HepG2 (cell line): ENCODE results near the gene PIANP. TPM values are rescaled to one million over a fixed set of nuclear protein-coding genes. Genes with fewer than 3 reads are reported as not detected.

Experiments used
- BCL3 ChIP-seq: sonication (generic); formaldehyde crosslinking; IDR thresholded peaks from 2 replicates; pipeline ENCODE4 v1.5.1; 2020; ENCODE audit warnings: mild to moderate bottlenecking, missing genetic modification reagents, moderate library complexity
- KDM3A ChIP-seq: IDR thresholded peaks from 2 replicates; pipeline ENCODE4 v1.6.1; 2018; ENCODE audit warnings: low read depth, missing compliant biosample characterization
- MIER3 ChIP-seq: IDR thresholded peaks from 2 replicates; pipeline ENCODE4 v1.6.1; 2016; ENCODE audit warnings: missing compliant biosample characterization, borderline replicate concordance
- MYNN ChIP-seq: sonication (generic); formaldehyde crosslinking; IDR thresholded peaks from 2 replicates; pipeline ENCODE4 v1.4.0; 2020; ENCODE audit warnings: mild to moderate bottlenecking, low read depth, missing genetic modification reagents
- NR0B2 ChIP-seq: sonication (generic); formaldehyde crosslinking; IDR thresholded peaks from 2 replicates; pipeline ENCODE4 v1.4.0; 2020; ENCODE audit warnings: mild to moderate bottlenecking, missing genetic modification reagents
- PATZ1 ChIP-seq: sonication (generic); formaldehyde crosslinking; IDR thresholded peaks from 2 replicates; pipeline ENCODE4 v1.4.0; 2020; ENCODE audit warnings: missing genetic modification reagents
- ZBTB34 ChIP-seq: sonication (generic); formaldehyde crosslinking; IDR thresholded peaks from 2 replicates; pipeline ENCODE4 v1.8.0; 2022; ENCODE audit warnings: mild to moderate bottlenecking, missing genetic modification reagents
- ZNF207 ChIP-seq: fragments of 450-650 bp; IDR thresholded peaks from 2 replicates; pipeline ENCODE4 v1.6.1; 2016; ENCODE audit warnings: antibody characterized with exemption, borderline replicate concordance
- ZNF501 ChIP-seq: sonication (generic); formaldehyde crosslinking; IDR thresholded peaks from 2 replicates; pipeline ENCODE4 v1.5.1; 2020; ENCODE audit warnings: mild to moderate bottlenecking, moderate library complexity, missing genetic modification reagents
- polyA plus RNA-seq, 8 experiments: library from polyadenylated mRNA; depleted of rRNA in 3 of 8; stranded (reverse) in 7 of 8; unstranded in 1 of 8; fragments of >200 nt; fragmentation: Illumina TruSeq in 4 of 8; extraction: Trizol in 4 of 8; gene quantifications; 2 replicates each; pipeline versions ENCODE4 v1.2.1 to v1.2.3, GENCODE V29; 2011 to 2016; ENCODE audit warnings: low read depth in 4 of 8, missing spikeins in 1 of 8, mixed read lengths in 1 of 8; ENCODE audit not compliant: insufficient read depth in 1 of 8
- total RNA-seq, 5 experiments: library from RNA; depleted of rRNA; stranded (reverse); fragments of >200 nt; fragmentation: Illumina TruSeq; extraction: Trizol; gene quantifications; 2 replicates each; pipeline ENCODE4 v1.2.3, GENCODE V29; 2016; ENCODE audit warnings: low read depth in 1 of 5
- TF ChIP-seq, protein P1 (sequence below): sonication (generic); formaldehyde crosslinking; IDR thresholded peaks from 2 replicates; pipeline ENCODE4 v1.5.0; 2020; ENCODE audit warnings: mild to moderate bottlenecking, missing genetic modification reagents
- TF ChIP-seq, protein P2 (sequence below): sonication (generic); formaldehyde crosslinking; IDR thresholded peaks from 2 replicates; pipeline ENCODE4 v1.4.0; 2020; ENCODE audit warnings: missing genetic modification reagents

The PIANP gene
- total and polyA plus RNA-seq, 2 of the 13 experiments (the other 11 are each of a cell fraction or from before 2014, with no cell fraction given) = not detected

DNA sequence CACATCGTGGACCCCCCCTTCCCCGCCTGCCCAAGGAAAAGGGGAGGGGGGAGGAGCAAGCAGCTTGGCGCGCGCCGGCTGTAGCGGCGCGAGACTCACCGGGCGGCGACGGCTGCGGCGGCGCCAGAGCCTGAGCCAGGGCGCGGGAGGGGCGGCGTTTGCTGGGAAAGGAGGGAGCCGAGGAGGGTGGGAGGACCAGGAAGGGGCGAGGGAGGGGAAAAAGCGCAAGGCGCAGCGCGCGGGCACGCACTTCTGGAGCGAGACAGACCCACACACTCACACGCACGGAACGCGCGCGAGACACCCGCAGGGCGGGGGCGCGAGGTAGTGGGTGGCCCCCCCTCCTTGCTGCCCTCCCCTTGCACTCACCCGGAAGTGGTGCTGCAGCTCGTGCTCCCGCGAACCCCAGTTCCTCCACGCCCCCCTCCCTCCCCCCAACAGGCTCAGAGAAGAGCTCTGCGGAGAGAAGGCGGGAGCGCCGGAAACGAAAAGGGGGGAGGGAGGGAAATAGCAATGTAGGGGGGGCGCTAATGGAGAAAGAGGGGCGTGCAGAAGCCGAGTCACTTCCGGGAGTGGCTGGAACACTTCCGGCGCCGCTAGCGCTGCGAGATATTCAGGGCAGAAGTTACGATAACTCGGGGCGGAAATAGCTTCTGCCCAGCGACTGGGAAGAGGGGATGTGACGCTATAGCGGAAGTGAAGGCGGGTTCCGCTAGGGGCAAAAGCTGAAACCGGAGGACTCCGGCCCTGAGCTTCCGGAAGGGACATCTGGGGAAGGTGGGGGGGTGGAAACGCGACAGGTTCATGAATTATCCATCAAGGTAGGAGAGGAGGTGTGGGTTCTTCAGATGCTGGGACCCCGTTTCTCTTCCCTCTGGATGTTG is 11.4 kb downstream of the PIANP start, which contains the start of gene ZNF384 (continued):
- TF ChIP-seq PATZ1 = peak; percentile 95
- 0 out of 2 replicates have a peak, but pooled peaks have one; percentile 31 for TF ChIP-seq NR0B2 (CRISPR knock-in tag)
- TF ChIP-seq MYNN (CRISPR knock-in tag) = no peak; the same call in 1 of the 2 replicates
- no peak for TF ChIP-seq MIER3 (CRISPR knock-in tag)
- TF ChIP-seq, protein P1, sequence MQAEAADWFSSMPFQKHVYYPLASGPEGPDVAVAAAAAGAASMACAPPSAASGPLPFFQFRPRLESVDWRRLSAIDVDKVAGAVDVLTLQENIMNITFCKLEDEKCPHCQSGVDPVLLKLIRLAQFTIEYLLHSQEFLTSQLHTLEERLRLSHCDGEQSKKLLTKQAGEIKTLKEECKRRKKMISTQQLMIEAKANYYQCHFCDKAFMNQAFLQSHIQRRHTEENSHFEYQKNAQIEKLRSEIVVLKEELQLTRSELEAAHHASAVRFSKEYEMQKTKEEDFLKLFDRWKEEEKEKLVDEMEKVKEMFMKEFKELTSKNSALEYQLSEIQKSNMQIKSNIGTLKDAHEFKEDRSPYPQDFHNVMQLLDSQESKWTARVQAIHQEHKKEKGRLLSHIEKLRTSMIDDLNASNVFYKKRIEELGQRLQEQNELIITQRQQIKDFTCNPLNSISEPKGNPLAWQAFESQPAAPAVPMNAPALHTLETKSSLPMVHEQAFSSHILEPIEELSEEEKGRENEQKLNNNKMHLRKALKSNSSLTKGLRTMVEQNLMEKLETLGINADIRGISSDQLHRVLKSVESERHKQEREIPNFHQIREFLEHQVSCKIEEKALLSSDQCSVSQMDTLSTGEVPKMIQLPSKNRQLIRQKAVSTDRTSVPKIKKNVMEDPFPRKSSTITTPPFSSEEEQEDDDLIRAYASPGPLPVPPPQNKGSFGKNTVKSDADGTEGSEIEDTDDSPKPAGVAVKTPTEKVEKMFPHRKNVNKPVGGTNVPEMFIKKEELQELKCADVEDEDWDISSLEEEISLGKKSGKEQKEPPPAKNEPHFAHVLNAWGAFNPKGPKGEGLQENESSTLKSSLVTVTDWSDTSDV (CRISPR knock-in tag) = peak; percentile 80; the same call in 1 of the 2 replicates
- 0 out of 2 replicates have a peak, but pooled peaks have one; percentile 20 for TF ChIP-seq KDM3A (CRISPR knock-in tag)
- TF ChIP-seq, protein P2, sequence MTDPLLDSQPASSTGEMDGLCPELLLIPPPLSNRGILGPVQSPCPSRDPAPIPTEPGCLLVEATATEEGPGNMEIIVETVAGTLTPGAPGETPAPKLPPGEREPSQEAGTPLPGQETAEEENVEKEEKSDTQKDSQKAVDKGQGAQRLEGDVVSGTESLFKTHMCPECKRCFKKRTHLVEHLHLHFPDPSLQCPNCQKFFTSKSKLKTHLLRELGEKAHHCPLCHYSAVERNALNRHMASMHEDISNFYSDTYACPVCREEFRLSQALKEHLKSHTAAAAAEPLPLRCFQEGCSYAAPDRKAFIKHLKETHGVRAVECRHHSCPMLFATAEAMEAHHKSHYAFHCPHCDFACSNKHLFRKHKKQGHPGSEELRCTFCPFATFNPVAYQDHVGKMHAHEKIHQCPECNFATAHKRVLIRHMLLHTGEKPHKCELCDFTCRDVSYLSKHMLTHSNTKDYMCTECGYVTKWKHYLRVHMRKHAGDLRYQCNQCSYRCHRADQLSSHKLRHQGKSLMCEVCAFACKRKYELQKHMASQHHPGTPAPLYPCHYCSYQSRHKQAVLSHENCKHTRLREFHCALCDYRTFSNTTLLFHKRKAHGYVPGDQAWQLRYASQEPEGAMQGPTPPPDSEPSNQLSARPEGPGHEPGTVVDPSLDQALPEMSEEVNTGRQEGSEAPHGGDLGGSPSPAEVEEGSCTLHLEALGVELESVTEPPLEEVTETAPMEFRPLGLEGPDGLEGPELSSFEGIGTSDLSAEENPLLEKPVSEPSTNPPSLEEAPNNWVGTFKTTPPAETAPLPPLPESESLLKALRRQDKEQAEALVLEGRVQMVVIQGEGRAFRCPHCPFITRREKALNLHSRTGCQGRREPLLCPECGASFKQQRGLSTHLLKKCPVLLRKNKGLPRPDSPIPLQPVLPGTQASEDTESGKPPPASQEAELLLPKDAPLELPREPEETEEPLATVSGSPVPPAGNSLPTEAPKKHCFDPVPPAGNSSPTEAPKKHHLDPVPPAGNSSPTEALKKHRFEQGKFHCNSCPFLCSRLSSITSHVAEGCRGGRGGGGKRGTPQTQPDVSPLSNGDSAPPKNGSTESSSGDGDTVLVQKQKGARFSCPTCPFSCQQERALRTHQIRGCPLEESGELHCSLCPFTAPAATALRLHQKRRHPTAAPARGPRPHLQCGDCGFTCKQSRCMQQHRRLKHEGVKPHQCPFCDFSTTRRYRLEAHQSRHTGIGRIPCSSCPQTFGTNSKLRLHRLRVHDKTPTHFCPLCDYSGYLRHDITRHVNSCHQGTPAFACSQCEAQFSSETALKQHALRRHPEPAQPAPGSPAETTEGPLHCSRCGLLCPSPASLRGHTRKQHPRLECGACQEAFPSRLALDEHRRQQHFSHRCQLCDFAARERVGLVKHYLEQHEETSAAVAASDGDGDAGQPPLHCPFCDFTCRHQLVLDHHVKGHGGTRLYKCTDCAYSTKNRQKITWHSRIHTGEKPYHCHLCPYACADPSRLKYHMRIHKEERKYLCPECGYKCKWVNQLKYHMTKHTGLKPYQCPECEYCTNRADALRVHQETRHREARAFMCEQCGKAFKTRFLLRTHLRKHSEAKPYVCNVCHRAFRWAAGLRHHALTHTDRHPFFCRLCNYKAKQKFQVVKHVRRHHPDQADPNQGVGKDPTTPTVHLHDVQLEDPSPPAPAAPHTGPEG (CRISPR knock-in tag) = no peak
- TF ChIP-seq BCL3 (CRISPR knock-in tag) = peak; percentile 69; the same call in 1 of the 2 replicates
- TF ChIP-seq ZNF501 (CRISPR knock-in tag) = peak; percentile 78; the same call in 1 of the 2 replicates
- TF ChIP-seq ZNF207 = no peak
- TF ChIP-seq ZBTB34 (CRISPR knock-in tag) = 0 out of 2 replicates have a peak, but pooled peaks have one; percentile 40
